ENCODE data around the gene SORCS2. TPM values are rescaled to one million over a fixed set of nuclear protein-coding genes. Genes with fewer than 3 reads are reported as not detected.
A peak's percentile ranks its signal among the peaks of the same experiment; 100 is the strongest.

The SORCS2 gene
- polyA plus RNA-seq, 1 of the 3 experiments (the other 2 are of a cell fraction): 1.6 TPM

GRCh38 chr4:7195141-7195515, 2.8 kb downstream of the SORCS2 start:
- Histone ChIP-seq H3K4me2 (no peak overlapping the region), H3K79me2 (ENCODE audit: insufficient read depth) (no peaks in the 10 kb centered on the region), H3K9me2 (no peaks in the 10 kb centered on the region)

More at GRCh38 chr4:7195141-7195515, 2.8 kb downstream of the SORCS2 start:
- ChIA-PET CTCF (interaction anchor here (0.6 to 16.0 kb wide), 21 partner anchors 7 to 525 kb away, joined by 3 to 301 read pairs (median 5); no protein-coding TSS in a partner anchor), POLR2A (interaction anchor here (0.7 kb wide), 1 partner anchor 180 kb away, joined by 3 read pairs; no protein-coding TSS in a partner anchor)
- TF ChIP-seq PBX3 (IDR thresholded peaks at IDR 0.05) (no peak), YY1 (IDR thresholded peaks at IDR 0.05; ENCODE audit: low read depth) (no peak), POLR2AphosphoS5 (IDR thresholded peaks at IDR 0.05; ENCODE audit: low read depth, low read length) (no peak), MXI1 (IDR thresholded peaks at IDR 0.05; ENCODE audit: low read depth, low read length) (no peak), TAF1 (IDR thresholded peaks at IDR 0.05; ENCODE audit: borderline replicate concordance, low read depth, low read length) (no peak), MEF2A (IDR thresholded peaks at IDR 0.05; ENCODE audit: borderline replicate concordance, low read depth) (no peak), EP300 (IDR thresholded peaks at IDR 0.05; ENCODE audit: borderline replicate concordance in 1 of 2, low read depth in 1 of 2, low read length in 1 of 2) (no peak), TCF12 (IDR thresholded peaks at IDR 0.05) (no peak), REST (IDR thresholded peaks at IDR 0.05; ENCODE audit: low read depth, low read length) (no peak), RXRA (IDR thresholded peaks at IDR 0.05; ENCODE audit: borderline replicate concordance, low read depth) (no peak)
- Histone ChIP-seq H3K9ac (no peak overlapping the region), H3K36me3 (replicated peaks in 1 of 2; ENCODE audit: control insufficient read depth in 1 of 2, insufficient read depth in 2 of 2, low read length in 1 of 2) (no peaks in the 10 kb centered on the region), H3K4me3 (ENCODE audit: low read depth in 2 of 2, low read length in 1 of 2) (no peak overlapping the region), H3K27me3 (ENCODE audit: insufficient read depth) (peaks cover 28% of the 10 kb centered on the region), H3F3A (replicated peaks; ENCODE audit: insufficient read depth) (peaks cover 8% of the 10 kb centered on the region), H4K20me1 (ENCODE audit: insufficient read depth) (no peaks in the 10 kb centered on the region), H3K4me1 (ENCODE audit: control insufficient read depth in 1 of 2, insufficient read depth in 2 of 2, low read depth in 1 of 2, low read length in 1 of 2) (peaks cover 0 to 12% of the 10 kb centered on the region in 2 experiments; a peak in 1 of 4 replicates), H2AFZ (ENCODE audit: low read depth) (no peak overlapping the region), H3K9me3 (no peaks in the 10 kb centered on the region), H3K27ac (ENCODE audit: low read depth in 2 of 2, low read length in 1 of 2) (no peak overlapping the region)
- peak; percentile 6 for DNase-seq
- 70% methylated on average over 4 of the region's 5 CpGs for WGBS (ENCODE audit: low lambda C conversion rate)

Data from SK-N-SH (cell line).